Gastroesophageal sphincter (tissue), 3 donors: ENCODE measurements around the gene HMOX2.

Experiments
- CTCF ChIP-seq, 4 experiments: fragments of 200-600 bp in 2 of 4; fragments of 450-650 bp in 2 of 4; sonication (generic) in 1 of 4; IDR thresholded peaks; one replicate each; pipeline ENCODE4 v1.5.1; 2017 to 2019; ENCODE audit warnings: antibody characterized with exemption in 4 of 4, mild to moderate bottlenecking in 2 of 4, moderate library complexity in 2 of 4
- POLR2A ChIP-seq, 2 donors: fragments of 450-650 bp; IDR thresholded peaks; one replicate each; pipeline ENCODE4 v1.6.1; 2017; ENCODE audit warnings: antibody characterized with exemption in 2 of 2, mild to moderate bottlenecking in 2 of 2, moderate library complexity in 1 of 2
- POLR2AphosphoS5 ChIP-seq: sonication (generic); formaldehyde crosslinking; IDR thresholded peaks from one replicate; pipeline ENCODE4 v1.6.1; 2017; ENCODE audit warnings: antibody characterized with exemption

GRCh38 chr16:4481963-4482362 lies 5.8 kb downstream of the HMOX2 start:
- TF ChIP-seq CTCF (IDR thresholded peaks at IDR 0.05) (no peak), POLR2AphosphoS5 (no peak), POLR2A (IDR thresholded peaks at IDR 0.05) (no peak)
